HL-60 (cell line): Measurements from ENCODE around the gene SLC8A2.

ENCODE experiments used
- CTCF ChIP-seq: IDR thresholded peaks from one replicate; pipeline ENCODE4 v1.5.1; 2011; ENCODE audit warnings: low read length, control low read depth, inconsistent platforms; ENCODE audit not compliant: insufficient read depth
- POLR2AphosphoS5 ChIP-seq: IDR thresholded peaks from 2 replicates; pipeline ENCODE4 v1.6.1; 2012; ENCODE audit warnings: low read depth
- REST ChIP-seq: IDR thresholded peaks from 2 replicates; pipeline ENCODE4 v1.6.1; 2012; ENCODE audit warnings: low read depth; ENCODE audit not compliant: insufficient replicate concordance

GRCh38 chr19:47461876-47462275, 9.8 kb downstream of the SLC8A2 start:
- TF ChIP-seq POLR2AphosphoS5 (no peak), CTCF (no peak), REST (no peak)
